ENCODE measurements around the gene TUBA4A.

TUBA4A gene

DNA sequence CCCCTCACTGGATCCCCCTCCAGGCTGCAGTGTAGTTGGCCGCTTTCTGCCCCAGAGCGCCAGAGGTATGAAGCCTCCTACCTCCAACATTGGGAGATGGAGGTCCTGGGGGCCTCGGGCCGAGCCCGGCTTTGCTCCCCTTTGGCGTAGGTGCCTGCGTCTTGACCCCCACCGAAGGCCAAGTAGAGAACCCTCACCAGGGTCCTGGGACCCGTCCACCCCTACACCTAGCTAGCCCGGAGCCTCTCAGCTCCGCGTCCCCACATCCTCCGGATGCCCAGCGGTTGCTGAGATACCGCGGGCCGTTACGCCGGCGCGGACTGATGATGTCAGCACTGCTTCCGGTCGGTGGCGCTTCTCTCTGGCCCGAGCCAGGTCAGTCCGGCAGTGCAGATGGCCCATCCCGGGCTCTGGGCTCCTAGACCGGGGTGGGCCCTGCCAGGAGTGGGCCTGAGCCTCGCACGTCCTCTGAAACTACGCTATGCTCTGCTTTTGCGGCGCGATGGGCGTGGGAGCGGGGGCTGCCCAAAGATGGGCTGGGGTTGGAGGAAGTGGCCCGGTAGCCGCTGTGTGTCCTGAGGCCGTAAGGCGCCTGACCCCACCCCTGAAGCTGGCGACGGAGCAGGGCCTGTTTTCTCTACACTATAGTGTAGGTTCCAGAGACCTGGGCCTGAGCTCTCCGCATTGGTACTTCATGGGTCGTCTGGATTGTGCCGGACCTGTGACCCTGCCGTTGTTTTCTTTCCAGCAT is 8.4 kb downstream of the TUBA4A start, which contains the start of the genes GLB1L and STK16 (continued):
- TF ChIP-seq ZFP69B (tag by site-specific recombination; IDR thresholded peaks at IDR 0.05) = no peak; the same call in 1 of the 2 replicates
- TF ChIP-seq ZNF561 (tag by site-specific recombination; IDR thresholded peaks at IDR 0.05; ENCODE audit: borderline replicate concordance) = no peak
- TF ChIP-seq, protein P1, sequence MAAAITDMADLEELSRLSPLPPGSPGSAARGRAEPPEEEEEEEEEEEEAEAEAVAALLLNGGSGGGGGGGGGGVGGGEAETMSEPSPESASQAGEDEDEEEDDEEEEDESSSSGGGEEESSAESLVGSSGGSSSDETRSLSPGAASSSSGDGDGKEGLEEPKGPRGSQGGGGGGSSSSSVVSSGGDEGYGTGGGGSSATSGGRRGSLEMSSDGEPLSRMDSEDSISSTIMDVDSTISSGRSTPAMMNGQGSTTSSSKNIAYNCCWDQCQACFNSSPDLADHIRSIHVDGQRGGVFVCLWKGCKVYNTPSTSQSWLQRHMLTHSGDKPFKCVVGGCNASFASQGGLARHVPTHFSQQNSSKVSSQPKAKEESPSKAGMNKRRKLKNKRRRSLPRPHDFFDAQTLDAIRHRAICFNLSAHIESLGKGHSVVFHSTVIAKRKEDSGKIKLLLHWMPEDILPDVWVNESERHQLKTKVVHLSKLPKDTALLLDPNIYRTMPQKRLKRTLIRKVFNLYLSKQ (tag by site-specific recombination; IDR thresholded peaks at IDR 0.05; ENCODE audit: borderline replicate concordance) = no peak
- TF ChIP-seq, protein P2, sequence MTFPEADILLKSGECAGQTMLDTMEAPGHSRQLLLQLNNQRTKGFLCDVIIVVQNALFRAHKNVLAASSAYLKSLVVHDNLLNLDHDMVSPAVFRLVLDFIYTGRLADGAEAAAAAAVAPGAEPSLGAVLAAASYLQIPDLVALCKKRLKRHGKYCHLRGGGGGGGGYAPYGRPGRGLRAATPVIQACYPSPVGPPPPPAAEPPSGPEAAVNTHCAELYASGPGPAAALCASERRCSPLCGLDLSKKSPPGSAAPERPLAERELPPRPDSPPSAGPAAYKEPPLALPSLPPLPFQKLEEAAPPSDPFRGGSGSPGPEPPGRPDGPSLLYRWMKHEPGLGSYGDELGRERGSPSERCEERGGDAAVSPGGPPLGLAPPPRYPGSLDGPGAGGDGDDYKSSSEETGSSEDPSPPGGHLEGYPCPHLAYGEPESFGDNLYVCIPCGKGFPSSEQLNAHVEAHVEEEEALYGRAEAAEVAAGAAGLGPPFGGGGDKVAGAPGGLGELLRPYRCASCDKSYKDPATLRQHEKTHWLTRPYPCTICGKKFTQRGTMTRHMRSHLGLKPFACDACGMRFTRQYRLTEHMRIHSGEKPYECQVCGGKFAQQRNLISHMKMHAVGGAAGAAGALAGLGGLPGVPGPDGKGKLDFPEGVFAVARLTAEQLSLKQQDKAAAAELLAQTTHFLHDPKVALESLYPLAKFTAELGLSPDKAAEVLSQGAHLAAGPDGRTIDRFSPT (tag by site-specific recombination; IDR thresholded peaks at IDR 0.05) = no peak
- peak; percentile 57 for TF ChIP-seq SP3 (tag by site-specific recombination; IDR thresholded peaks at IDR 0.05)
- no peak for TF ChIP-seq ZNF837 (tag by site-specific recombination; IDR thresholded peaks at IDR 0.05)
- no peak for TF ChIP-seq ZNF792 (tag by site-specific recombination; IDR thresholded peaks at IDR 0.05)
- TF ChIP-seq IKZF3 (tag by site-specific recombination; IDR thresholded peaks at IDR 0.05) = no peak
- TF ChIP-seq, protein P3, sequence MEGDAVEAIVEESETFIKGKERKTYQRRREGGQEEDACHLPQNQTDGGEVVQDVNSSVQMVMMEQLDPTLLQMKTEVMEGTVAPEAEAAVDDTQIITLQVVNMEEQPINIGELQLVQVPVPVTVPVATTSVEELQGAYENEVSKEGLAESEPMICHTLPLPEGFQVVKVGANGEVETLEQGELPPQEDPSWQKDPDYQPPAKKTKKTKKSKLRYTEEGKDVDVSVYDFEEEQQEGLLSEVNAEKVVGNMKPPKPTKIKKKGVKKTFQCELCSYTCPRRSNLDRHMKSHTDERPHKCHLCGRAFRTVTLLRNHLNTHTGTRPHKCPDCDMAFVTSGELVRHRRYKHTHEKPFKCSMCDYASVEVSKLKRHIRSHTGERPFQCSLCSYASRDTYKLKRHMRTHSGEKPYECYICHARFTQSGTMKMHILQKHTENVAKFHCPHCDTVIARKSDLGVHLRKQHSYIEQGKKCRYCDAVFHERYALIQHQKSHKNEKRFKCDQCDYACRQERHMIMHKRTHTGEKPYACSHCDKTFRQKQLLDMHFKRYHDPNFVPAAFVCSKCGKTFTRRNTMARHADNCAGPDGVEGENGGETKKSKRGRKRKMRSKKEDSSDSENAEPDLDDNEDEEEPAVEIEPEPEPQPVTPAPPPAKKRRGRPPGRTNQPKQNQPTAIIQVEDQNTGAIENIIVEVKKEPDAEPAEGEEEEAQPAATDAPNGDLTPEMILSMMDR (tag by site-specific recombination; IDR thresholded peaks at IDR 0.05) = peak; percentile 32; the same call in 1 of the 2 replicates
- TF ChIP-seq, protein P4, sequence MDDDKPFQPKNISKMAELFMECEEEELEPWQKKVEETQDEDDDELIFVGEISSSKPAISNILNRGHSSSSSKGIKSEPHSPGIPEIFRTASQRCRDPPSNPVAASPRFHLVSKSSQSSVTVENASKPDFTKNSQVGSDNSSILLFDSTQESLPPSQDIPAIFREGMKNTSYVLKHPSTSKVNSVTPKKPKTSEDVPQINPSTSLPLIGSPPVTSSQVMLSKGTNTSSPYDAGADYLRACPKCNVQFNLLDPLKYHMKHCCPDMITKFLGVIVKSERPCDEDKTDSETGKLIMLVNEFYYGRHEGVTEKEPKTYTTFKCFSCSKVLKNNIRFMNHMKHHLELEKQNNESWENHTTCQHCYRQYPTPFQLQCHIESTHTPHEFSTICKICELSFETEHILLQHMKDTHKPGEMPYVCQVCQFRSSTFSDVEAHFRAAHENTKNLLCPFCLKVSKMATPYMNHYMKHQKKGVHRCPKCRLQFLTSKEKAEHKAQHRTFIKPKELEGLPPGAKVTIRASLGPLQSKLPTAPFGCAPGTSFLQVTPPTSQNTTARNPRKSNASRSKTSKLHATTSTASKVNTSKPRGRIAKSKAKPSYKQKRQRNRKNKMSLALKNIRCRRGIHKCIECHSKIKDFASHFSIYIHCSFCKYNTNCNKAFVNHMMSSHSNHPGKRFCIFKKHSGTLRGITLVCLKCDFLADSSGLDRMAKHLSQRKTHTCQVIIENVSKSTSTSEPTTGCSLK (tag by site-specific recombination; IDR thresholded peaks at IDR 0.05) = no peak
- TF ChIP-seq ZBTB7A (tag by site-specific recombination; IDR thresholded peaks at IDR 0.05; ENCODE audit: low read depth) = no peak
- TF ChIP-seq GLI2 (tag by site-specific recombination; IDR thresholded peaks at IDR 0.05; ENCODE audit: borderline replicate concordance, low read depth) = no peak
- TF ChIP-seq OSR2 (tag by site-specific recombination; IDR thresholded peaks at IDR 0.05) = no peak
- no peak for TF ChIP-seq ZNF514 (tag by site-specific recombination; IDR thresholded peaks at IDR 0.05)
- no peak for TF ChIP-seq ZNF37A (tag by site-specific recombination; IDR thresholded peaks at IDR 0.05)
- TF ChIP-seq ZNF747 (tag by site-specific recombination; IDR thresholded peaks at IDR 0.05) = no peak
- TF ChIP-seq, protein P5, sequence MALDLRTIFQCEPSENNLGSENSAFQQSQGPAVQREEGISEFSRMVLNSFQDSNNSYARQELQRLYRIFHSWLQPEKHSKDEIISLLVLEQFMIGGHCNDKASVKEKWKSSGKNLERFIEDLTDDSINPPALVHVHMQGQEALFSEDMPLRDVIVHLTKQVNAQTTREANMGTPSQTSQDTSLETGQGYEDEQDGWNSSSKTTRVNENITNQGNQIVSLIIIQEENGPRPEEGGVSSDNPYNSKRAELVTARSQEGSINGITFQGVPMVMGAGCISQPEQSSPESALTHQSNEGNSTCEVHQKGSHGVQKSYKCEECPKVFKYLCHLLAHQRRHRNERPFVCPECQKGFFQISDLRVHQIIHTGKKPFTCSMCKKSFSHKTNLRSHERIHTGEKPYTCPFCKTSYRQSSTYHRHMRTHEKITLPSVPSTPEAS (tag by site-specific recombination; IDR thresholded peaks at IDR 0.05) = no peak
- TF ChIP-seq, protein P6, sequence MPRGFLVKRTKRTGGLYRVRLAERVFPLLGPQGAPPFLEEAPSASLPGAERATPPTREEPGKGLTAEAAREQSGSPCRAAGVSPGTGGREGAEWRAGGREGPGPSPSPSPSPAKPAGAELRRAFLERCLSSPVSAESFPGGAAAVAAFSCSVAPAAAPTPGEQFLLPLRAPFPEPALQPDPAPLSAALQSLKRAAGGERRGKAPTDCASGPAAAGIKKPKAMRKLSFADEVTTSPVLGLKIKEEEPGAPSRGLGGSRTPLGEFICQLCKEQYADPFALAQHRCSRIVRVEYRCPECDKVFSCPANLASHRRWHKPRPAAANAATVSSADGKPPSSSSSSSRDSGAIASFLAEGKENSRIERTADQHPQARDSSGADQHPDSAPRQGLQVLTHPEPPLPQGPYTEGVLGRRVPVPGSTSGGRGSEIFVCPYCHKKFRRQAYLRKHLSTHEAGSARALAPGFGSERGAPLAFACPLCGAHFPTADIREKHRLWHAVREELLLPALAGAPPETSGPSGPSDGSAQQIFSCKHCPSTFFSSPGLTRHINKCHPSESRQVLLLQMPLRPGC (tag by site-specific recombination; IDR thresholded peaks at IDR 0.05) = peak; percentile 33; the same call in 1 of the 2 replicates
- TF ChIP-seq ZFP41 (tag by site-specific recombination; IDR thresholded peaks at IDR 0.05; ENCODE audit: borderline replicate concordance) = no peak
- TF ChIP-seq, protein P7, sequence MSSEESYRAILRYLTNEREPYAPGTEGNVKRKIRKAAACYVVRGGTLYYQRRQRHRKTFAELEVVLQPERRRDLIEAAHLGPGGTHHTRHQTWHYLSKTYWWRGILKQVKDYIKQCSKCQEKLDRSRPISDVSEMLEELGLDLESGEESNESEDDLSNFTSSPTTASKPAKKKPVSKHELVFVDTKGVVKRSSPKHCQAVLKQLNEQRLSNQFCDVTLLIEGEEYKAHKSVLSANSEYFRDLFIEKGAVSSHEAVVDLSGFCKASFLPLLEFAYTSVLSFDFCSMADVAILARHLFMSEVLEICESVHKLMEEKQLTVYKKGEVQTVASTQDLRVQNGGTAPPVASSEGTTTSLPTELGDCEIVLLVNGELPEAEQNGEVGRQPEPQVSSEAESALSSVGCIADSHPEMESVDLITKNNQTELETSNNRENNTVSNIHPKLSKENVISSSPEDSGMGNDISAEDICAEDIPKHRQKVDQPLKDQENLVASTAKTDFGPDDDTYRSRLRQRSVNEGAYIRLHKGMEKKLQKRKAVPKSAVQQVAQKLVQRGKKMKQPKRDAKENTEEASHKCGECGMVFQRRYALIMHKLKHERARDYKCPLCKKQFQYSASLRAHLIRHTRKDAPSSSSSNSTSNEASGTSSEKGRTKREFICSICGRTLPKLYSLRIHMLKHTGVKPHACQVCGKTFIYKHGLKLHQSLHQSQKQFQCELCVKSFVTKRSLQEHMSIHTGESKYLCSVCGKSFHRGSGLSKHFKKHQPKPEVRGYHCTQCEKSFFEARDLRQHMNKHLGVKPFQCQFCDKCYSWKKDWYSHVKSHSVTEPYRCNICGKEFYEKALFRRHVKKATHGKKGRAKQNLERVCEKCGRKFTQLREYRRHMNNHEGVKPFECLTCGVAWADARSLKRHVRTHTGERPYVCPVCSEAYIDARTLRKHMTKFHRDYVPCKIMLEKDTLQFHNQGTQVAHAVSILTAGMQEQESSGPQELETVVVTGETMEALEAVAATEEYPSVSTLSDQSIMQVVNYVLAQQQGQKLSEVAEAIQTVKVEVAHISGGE (tag by site-specific recombination; conservative IDR thresholded peaks at IDR 0.05; ENCODE audit: low read depth) = peak; percentile 92
- TF ChIP-seq KLF16 (tag by site-specific recombination; IDR thresholded peaks at IDR 0.05) = peak; percentile 36; the same call in 1 of the 2 replicates
- TF ChIP-seq, protein P8, sequence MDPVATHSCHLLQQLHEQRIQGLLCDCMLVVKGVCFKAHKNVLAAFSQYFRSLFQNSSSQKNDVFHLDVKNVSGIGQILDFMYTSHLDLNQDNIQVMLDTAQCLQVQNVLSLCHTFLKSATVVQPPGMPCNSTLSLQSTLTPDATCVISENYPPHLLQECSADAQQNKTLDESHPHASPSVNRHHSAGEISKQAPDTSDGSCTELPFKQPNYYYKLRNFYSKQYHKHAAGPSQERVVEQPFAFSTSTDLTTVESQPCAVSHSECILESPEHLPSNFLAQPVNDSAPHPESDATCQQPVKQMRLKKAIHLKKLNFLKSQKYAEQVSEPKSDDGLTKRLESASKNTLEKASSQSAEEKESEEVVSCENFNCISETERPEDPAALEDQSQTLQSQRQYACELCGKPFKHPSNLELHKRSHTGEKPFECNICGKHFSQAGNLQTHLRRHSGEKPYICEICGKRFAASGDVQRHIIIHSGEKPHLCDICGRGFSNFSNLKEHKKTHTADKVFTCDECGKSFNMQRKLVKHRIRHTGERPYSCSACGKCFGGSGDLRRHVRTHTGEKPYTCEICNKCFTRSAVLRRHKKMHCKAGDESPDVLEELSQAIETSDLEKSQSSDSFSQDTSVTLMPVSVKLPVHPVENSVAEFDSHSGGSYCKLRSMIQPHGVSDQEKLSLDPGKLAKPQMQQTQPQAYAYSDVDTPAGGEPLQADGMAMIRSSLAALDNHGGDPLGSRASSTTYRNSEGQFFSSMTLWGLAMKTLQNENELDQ (tag by site-specific recombination; IDR thresholded peaks at IDR 0.05; ENCODE audit: low read depth) = no peak
